ENCODE results near the gene BCL11A. TPM values are rescaled to one million over a fixed set of nuclear protein-coding genes. Genes with fewer than 3 reads are reported as not detected.

Gene BCL11A
- total and polyA plus RNA-seq, 10 donors, result 41.1 to 121 (median 84.0) TPM

DNA sequence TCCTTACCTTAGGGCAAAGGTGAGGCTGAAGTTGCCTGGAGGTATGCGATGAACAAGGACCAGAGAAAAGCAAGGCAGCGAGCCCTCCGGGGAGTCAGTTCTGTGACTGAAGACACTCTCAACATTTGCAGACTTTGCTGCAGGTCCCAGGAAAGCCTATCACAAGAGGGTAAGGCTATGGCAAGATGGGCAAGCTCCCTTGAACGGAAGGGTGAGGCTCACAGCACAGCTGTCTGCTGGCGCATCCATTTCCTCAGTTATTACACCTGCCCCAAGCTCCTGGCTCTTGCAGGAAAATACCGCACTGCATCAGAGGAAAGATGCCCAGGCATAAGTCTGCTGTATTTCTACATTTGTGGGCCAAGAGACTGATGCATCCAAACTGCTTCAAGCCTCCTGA is 141.4 kb downstream of the BCL11A start:
- Histone ChIP-seq H3K9me3 (no peaks in the 10 kb centered on the region), H3K36me3 (no peaks in the 10 kb centered on the region), H3K27me3 (replicated peaks in 1 of 7) (peaks cover 0 to 3% (median 0%) of the 10 kb centered on the region in 7 donors), H3K4me1 (peaks cover 0 to 85% (median 33%) of the 10 kb centered on the region in 6 donors), H3K4me3 (peak overlapping the region in 1 of 8 donors; percentile 0), H3K27ac (peak overlapping the region in 4 of 8 donors; percentile 1 to 61 (median 21))
- TF ChIP-seq POLR2A (IDR thresholded peaks at IDR 0.05) (no peak), POLR2AphosphoS5 (IDR thresholded peaks at IDR 0.05) (no peak)
- TF ChIP-seq, protein P1, sequence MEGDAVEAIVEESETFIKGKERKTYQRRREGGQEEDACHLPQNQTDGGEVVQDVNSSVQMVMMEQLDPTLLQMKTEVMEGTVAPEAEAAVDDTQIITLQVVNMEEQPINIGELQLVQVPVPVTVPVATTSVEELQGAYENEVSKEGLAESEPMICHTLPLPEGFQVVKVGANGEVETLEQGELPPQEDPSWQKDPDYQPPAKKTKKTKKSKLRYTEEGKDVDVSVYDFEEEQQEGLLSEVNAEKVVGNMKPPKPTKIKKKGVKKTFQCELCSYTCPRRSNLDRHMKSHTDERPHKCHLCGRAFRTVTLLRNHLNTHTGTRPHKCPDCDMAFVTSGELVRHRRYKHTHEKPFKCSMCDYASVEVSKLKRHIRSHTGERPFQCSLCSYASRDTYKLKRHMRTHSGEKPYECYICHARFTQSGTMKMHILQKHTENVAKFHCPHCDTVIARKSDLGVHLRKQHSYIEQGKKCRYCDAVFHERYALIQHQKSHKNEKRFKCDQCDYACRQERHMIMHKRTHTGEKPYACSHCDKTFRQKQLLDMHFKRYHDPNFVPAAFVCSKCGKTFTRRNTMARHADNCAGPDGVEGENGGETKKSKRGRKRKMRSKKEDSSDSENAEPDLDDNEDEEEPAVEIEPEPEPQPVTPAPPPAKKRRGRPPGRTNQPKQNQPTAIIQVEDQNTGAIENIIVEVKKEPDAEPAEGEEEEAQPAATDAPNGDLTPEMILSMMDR (IDR thresholded peaks at IDR 0.05 in 8 of 11, conservative IDR thresholded peaks at IDR 0.05 in 3 of 11), result no peak
- 55 to 73% (median 64%) methylated on average over 6 of the region's 6 CpGs for WGBS, 5 donors
- DNase-seq, result no peak
- intact Hi-C loops (cut with DNase I; ENCODE audit: low total_unique reads), result no loop called here

DNA sequence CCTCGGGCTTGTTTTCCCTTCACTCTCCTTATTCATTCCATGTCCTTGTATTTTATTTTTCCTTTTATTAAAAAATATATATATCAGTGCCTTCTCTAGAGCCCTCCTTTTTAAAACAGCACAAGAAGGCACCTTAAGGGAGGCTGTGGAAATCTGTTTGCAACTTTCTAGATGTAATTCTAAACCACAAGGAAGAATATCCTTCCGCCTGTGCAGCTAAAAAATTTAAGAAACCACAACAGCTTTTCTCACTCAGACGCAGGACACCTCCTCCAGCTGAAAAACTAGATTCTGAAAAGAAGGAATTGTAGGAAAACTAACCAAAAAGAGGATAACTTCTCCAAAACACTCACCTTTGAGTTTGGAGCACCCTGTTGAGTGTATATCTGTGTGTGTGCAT is 142.2 kb downstream of the BCL11A start:
- TF ChIP-seq, protein P1 (IDR thresholded peaks at IDR 0.05 in 8 of 11, conservative IDR thresholded peaks at IDR 0.05 in 3 of 11), result no peak
- no peak for TF ChIP-seq POLR2AphosphoS5 (IDR thresholded peaks at IDR 0.05)
- no peak for TF ChIP-seq POLR2A (IDR thresholded peaks at IDR 0.05)
- intact Hi-C loops (cut with DNase I; ENCODE audit: low total_unique reads), result no loop called here
- peak overlapping the region in 3 of 8 donors; percentile 6 to 61 (median 36) for H3K27ac ChIP-seq
- H3K4me1 ChIP-seq, result peaks cover 0 to 85% (median 36%) of the 10 kb centered on the region in 6 donors
- H3K27me3 ChIP-seq (replicated peaks in 1 of 7), result peaks cover 0 to 3% (median 0%) of the 10 kb centered on the region in 7 donors
- peak overlapping the region in 1 of 8 donors; percentile 0 for H3K4me3 ChIP-seq
- no peak for DNase-seq
- H3K36me3 ChIP-seq, result no peaks in the 10 kb centered on the region
- WGBS, 5 donors, result 22 to 47% (median 27%) methylated on average over 3 of the region's 3 CpGs
- no peaks in the 10 kb centered on the region for H3K9me3 ChIP-seq

DNA sequence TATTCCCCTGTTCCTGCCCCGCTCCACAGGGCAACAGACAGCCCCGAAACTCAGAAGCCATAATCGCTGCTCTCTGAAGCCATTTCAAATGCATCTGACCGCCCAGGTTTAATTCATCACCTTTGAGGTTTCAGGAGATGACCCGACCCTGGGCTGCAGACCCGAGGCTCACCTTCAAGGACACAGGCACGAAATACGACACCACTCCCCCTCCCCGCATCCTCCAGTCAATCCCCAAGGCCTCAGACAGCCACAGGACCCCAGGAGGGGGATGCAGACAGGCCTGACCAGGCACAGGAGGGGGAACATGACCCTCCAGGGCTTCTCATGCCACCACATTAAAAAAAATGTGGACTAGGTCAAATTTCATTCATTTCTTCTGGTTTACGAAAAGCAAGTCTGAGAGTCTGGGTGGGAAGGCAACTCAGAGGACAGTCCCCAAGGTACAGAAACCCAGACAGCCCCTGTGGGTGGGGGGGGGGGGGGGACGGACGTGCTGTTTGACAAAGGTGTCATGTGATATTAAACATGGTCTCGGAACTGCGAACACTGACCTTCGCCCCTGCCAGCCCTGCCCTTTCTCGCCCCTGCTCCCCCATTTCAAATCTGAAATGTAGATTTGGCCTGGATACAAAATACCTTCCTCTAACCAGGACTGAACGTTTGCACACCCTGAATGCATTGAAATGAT is 142.9 kb downstream of the BCL11A start:
- no peaks in the 10 kb centered on the region for H3K9me3 ChIP-seq
- peaks cover 0 to 3% (median 0%) of the 10 kb centered on the region in 7 donors for H3K27me3 ChIP-seq (replicated peaks in 1 of 7)
- intact Hi-C loops (cut with DNase I; ENCODE audit: low total_unique reads), result no loop called here
- H3K4me1 ChIP-seq, result peaks cover 0 to 87% (median 32%) of the 10 kb centered on the region in 6 donors
- DNase-seq, result no peak
- H3K4me3 ChIP-seq, result no peak overlapping the region
- WGBS, 5 donors, result 64 to 75% (median 69%) methylated on average over 16 to 17 of the region's 17 CpGs
- H3K27ac ChIP-seq, result peak overlapping the region in 2 of 8 donors; percentile 36 to 61
- TF ChIP-seq POLR2A (IDR thresholded peaks at IDR 0.05), result no peak
- TF ChIP-seq, protein P1 (IDR thresholded peaks at IDR 0.05 in 8 of 11, conservative IDR thresholded peaks at IDR 0.05 in 3 of 11), result no peak
- no peak for TF ChIP-seq POLR2AphosphoS5 (IDR thresholded peaks at IDR 0.05)
- no peaks in the 10 kb centered on the region for H3K36me3 ChIP-seq

DNA sequence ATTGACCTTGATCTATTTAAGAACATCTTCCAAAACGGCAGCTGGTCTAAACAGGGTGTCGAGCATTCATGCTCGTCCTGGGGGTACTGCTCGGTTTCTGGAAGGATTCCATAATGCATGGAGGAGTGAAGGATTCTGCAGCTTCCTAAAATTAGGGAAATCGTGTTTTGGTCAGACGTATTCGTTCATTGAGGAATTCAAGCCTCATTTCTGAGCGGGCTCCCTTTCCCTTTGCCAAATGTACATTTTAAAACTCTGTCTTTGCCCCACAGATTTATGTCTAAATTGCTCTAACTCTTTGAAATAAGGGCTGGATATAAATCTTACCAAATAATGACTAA is 144.0 kb downstream of the BCL11A start:
- intact Hi-C loops (cut with DNase I; ENCODE audit: low total_unique reads), result no loop called here
- no peak overlapping the region for H3K27ac ChIP-seq
- H3K4me1 ChIP-seq, result peaks cover 0 to 92% (median 30%) of the 10 kb centered on the region in 6 donors
- TF ChIP-seq, protein P1 (IDR thresholded peaks at IDR 0.05 in 8 of 11, conservative IDR thresholded peaks at IDR 0.05 in 3 of 11), result no peak
- TF ChIP-seq POLR2A (IDR thresholded peaks at IDR 0.05) (no peak), POLR2AphosphoS5 (IDR thresholded peaks at IDR 0.05) (no peak)
- H3K27me3 ChIP-seq (replicated peaks in 1 of 7), result peaks cover 0 to 3% (median 0%) of the 10 kb centered on the region in 7 donors
- H3K9me3 ChIP-seq, result no peaks in the 10 kb centered on the region
- H3K4me3 ChIP-seq, result no peak overlapping the region
- 75 to 90% (median 84%) methylated on average over 8 of the region's 8 CpGs for WGBS, 5 donors
- DNase-seq, result no peak
- H3K36me3 ChIP-seq, result no peaks in the 10 kb centered on the region
